IPS-18c (cell line): ENCODE results near the gene UBE2E1.
"Not testable (repeated sequence)": the region's sequence is repeated elsewhere in the genome, so short reads cannot be mapped to it uniquely, and the experiment has no call there.

ENCODE experiments used
- H3K4me3 ChIP-seq: 2 replicates; pipeline ENCODE4 v1.7.0; 2013; ENCODE audit warnings: low read depth, mild to moderate bottlenecking, low read length, moderate library complexity; ENCODE audit not compliant: insufficient read depth
- H3K9me3 ChIP-seq: one replicate; pipeline ENCODE4 v1.6.1; 2013; ENCODE audit warnings: mild to moderate bottlenecking, low read length, moderate library complexity; ENCODE audit not compliant: control insufficient read depth, insufficient read depth

The UBE2E1 gene

DNA sequence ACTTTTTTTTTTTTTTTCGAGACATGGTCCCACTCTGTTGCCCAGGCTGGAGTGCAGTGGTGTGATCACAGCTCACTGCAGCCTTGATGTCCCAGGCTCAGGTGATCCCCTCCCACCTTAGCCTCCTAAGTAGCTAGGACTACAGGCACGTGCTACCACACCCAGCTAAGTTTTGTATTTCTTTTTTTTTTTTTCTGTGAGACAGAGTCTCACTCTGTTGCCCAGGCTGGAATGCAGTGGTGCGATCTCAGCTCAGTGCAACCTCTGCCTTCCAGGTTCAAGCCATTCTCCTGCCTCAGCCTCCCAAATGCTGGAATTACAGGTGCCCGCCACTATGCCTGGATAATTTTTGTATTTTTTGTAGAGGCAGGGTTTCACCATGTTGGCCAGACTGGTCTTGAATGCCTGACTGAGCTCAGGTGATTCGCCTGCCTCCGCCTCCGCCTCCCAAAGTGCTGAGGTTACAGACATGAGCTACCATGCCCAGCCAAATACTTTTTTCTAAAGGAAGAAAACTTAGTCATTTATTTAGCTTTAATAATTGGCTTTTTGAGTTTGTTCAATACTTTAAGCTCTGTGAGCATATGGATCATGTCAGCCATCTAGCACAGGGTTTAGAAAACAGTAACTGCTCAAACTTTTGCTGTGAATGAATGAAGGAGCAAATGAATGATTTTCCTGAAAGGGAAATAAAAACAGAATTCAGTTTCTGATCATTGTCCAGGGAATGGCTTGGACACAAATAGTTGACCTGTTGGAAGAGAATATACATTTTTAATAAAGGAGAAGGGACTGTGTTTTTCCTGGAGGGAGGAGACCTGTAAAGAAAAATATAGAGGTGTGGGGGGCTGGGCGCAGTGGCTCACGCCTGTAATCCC is 26.0 kb downstream of the UBE2E1 start:
- Histone ChIP-seq H3K4me3 (no peak overlapping the region), H3K9me3 (no peaks in the 10 kb centered on the region)

DNA sequence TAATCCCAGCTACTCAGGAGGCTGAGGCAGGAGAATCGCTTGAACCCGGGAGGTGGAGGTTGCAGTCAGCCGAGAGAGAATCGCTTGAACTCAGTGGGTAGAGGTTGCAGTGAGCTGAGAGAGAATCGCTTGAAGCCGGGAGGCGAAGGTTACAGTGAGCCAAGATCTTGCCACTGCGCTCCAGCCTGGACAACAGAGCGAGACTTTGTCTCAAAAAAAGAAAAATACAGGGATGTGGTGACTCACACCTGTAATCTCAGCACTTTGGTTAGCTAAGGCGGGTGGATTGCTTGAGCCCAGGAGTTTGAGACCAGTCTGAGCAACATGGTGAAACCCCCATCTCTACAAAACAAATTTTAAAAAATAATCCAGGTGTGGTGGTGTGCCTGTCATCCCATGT is 26.8 kb downstream of the UBE2E1 start:
- H3K9me3 ChIP-seq, result no peaks in the 10 kb centered on the region
- no peak overlapping the region for H3K4me3 ChIP-seq

DNA sequence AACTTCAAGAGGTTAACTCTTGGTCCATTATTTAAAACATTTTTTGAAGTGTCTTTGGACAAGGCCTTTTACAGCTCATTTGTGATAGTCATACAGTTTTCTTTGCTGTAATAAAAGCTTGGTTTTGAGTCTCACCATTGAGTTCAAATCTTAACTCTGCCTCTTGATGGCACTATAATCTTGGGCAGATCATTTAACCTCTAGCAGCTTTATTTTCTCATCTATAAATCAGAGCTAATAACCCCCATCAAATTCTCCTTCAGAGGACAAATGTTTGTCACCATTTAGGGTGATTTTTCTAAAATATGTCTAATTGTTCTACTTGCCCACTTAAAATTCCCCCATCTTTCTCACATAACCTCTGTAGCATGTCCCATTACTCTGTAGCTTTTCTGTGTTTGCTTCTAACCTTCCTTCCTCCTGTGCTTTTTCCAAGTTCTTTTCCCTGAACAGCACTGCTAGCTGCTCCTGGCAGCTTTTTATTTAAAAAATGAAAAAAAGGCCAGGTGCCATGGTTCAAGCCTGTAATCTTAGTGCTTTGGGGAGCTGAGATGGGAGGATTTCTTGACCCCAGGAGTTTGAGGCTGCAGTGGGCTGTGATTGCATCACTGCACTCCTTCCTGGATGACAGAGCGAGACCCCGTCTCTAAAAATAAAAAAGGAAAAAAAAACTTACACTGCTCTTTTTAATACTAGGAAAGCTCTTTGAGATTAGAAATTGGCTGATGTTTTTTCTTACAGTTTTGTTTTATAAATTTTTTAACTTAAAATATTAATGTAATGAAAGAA is 28.5 kb downstream of the UBE2E1 start:
- no peak overlapping the region for H3K4me3 ChIP-seq
- no peaks in the 10 kb centered on the region for H3K9me3 ChIP-seq

DNA sequence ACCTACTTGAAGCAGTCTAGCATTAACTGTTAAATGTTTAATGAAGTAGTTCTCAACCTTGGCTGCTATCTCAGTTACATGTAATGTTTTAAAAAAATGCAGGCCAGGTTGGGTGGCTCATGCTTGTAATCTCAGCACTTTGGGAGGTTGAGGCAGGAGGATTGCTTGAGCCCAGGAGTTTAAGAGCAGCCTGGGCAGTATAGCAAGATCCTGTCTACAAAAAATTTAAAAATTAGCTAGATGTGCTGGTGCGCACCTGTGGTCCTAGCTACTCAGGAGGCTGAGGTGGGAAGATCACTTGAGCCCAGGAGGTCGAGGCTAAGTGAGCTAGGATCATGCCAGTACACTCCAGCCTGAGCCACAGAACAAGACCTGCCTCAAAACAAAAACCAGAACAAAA is 29.3 kb downstream of the UBE2E1 start:
- no peak overlapping the region for H3K4me3 ChIP-seq
- H3K9me3 ChIP-seq, result no peaks in the 10 kb centered on the region

DNA sequence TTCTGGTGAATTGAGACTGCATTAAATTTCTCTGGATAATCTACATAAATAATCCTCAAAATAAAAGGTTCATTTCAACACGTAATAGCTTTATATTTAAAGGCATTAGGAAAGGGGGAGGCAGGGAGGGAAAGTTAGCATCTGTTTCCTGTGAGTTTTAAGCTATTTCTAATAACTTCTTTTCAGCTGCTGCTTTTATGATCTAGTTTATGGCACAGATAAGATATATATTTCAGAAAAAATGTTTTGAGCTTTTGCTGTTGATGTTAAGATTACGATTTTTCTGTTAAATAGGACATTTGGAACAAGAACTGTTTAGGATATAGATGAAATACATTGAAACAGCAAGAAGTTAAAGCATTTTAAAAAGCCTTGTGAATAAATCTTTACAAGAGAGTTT is 30.0 kb downstream of the UBE2E1 start:
- H3K4me3 ChIP-seq, result no peak overlapping the region

DNA sequence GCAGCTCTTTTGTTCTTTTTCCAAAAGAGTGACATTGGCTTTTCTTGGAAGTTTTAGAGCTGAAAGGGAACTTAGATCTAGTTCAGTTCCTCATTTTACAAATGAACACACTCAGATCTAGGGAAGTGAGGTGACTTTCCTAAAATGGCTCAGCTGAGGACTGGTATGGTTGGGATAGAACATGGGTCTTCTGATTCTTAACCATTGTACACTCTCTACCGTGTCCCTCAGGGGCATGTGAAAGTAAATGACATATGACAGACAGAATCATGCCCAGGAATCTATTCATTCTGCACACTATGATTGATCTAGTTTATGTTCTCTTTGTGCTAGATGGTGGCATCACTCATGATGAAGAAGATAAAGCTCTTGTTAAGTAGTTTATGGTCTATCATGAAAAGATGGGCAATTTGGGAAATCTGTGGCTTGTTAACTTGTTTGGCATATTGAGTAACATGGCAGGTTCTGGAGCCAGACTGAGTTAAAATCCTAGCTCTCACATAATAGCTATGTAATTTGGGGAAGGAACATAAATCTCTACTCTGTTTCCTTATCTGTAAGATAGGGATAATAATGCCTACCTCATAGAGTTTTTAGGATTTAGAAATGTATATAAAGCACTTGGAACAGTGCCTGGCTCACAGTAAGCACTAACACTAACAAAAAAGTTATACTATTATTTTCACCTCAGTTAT is 30.9 kb downstream of the UBE2E1 start:
- no peak overlapping the region for H3K4me3 ChIP-seq

More for the DNA sequence above, 30.0 kb downstream of the UBE2E1 start:
- no peaks in the 10 kb centered on the region for H3K9me3 ChIP-seq

DNA sequence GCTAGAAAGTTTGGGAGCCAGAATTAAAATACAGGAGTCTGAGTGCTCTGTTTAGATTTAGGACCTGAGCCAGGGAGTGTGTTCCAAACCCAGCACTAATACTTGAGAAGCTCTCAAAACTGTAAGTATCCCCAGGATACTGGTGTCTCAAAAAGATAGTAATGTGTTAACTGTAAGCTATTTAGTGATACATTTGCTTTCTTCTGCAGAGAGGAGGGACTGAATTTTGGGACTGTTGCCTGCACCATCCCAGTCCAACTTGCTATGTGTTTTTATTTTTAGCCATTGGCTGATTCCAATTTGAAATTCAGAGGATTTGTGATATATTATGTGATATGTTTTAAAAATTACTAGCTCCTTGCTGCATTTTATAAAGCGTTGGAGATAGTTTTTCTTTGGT is 31.5 kb downstream of the UBE2E1 start:
- no peak overlapping the region for H3K4me3 ChIP-seq
- H3K9me3 ChIP-seq, result no peaks in the 10 kb centered on the region

More for the DNA sequence above, 30.9 kb downstream of the UBE2E1 start:
- H3K9me3 ChIP-seq, result no peaks in the 10 kb centered on the region

DNA sequence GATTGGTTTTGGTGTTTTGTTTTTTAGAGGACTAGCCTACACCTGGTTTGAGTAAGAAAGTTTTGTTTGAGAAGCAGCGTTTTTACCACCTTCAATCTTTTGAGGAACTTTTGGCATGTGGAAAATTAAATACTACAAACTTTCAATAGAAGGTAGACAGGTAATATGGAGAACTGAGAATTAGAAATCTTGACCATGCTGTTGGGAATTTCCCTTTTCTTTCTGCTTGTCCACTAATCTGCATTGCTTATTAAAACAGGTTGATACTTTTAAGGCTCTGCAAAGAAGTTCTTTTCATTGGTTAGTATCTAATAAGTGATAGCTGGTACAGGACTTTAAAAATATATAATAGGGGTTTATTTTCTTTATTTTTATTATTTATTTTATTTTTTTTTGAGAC is 31.9 kb downstream of the UBE2E1 start:
- H3K4me3 ChIP-seq, result no peak overlapping the region
- no peaks in the 10 kb centered on the region for H3K9me3 ChIP-seq

DNA sequence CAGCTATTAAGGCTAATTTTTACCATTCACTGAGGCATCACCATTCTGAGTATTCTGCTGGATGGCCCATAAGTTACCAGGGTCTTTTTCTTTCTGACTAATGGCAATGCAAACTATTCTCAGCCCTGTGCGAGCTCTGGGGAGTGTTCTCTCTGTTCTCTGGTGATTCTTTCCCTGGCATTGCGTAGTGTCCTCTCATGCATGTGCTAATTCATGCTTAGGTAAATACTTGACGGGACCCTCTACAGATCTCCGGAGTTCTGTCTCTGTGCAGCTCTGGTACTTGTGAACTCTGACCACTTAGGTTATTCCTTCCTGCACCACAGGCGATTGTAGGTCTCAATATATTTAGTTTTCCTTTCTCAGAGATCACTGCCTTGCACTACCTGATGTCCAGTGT is 34.8 kb downstream of the UBE2E1 start:
- H3K9me3 ChIP-seq, result no peaks in the 10 kb centered on the region
- H3K4me3 ChIP-seq, result no peak overlapping the region

DNA sequence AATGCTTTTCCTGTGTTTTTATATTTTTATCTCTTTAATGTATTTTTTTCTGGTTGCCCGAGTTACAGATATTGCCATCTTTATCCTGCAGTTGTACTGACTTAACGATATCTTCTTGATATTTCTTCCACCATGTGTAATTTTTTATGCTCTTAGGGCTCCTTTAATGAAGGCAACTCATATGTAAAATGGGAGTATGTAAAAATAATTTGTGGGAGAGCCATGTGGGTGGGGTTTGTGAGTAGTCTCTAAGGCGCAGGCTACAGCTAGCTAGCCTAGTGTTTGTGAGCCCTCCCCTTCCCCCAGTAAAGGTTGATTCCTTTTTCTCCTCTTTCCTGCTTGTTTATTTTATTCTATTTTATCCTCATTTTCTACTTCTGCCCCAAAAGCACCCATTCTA is 38.1 kb downstream of the UBE2E1 start:
- no peaks in the 10 kb centered on the region for H3K9me3 ChIP-seq
- no peak overlapping the region for H3K4me3 ChIP-seq

DNA sequence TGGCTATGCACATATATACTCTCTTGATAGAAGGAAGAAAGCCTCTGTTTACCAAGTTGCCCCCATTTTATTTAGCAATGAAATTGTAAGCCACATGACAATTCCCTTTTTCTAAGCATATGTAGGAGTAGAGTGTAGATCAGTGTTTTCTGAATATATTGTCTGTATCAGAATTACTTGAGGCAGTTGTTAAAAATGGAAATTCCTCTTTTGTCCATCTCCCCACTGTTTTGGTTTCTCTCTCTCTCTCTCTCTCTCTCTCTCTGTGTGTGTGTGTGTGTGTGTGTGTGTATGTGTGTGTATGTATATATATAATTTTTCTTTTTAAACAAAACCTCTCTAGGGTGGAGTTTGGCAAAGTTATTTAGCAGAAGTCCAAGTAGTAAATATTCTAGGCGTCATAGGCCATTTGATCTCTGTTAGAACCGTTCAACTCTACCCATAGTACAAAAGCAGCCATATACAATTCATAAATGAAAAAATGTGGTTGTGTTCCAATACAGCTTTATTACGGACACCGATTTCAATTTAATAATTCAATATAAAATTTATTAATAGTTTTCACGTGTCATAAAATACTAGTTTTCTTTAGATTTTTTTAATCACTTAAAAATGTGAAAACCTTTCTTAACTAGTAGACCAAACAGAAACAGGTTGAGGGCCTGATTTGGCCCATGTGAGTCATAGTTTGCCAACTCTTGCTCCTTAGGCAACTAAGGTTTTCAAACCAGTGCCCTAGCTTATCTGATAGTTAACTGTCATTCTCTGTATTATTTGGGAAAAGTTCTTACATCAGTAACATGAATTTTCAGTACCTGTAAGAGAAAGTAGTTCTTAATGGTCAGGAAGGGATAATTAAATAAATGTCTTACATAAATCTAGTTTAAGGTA is 39.8 kb downstream of the UBE2E1 start:
- Histone ChIP-seq H3K4me3 (no peak overlapping the region), H3K9me3 (no peaks in the 10 kb centered on the region)

DNA sequence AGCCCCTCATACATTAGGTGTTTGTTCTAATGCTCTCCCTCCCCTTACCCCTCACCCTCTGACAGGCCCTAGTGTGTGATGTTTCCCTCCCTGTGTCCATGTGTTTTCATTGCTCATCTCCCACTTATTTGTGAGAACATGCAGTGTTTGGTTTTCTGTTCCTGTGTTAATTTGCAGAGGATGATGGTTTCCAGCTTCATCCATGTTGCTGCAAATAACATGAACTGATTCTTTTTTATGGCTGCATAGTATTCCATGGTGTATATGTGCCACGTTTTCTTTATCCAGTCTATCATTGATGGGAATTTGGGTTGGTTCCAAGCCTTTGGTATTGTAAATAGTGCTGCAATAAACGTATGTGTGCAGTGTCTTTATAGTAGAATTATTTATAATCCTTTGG is 43.7 kb downstream of the UBE2E1 start:
- H3K9me3 ChIP-seq, H3K4me3 ChIP-seq: not testable (repeated sequence)

DNA sequence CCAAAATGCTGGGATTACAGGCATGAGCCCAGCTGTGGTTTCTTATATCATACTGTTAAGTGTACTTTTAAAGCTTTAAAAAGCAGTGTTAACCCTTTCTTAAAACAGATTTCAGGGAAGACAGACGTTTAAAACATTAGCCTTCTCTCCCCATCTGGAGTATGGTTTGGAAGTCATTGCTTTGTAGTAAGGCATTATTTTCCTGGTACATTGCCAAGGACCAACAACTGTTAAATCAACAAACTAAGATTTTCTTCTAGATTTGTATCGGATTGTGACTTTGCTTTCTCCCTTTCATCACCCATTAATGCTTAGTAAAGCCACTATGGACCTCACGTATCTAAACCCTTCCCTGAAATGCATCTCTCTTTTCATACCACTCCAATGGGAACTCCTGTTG is 50.5 kb downstream of the UBE2E1 start:
- H3K9me3 ChIP-seq, result peaks cover 2% of the 10 kb centered on the region
- no peak overlapping the region for H3K4me3 ChIP-seq

DNA sequence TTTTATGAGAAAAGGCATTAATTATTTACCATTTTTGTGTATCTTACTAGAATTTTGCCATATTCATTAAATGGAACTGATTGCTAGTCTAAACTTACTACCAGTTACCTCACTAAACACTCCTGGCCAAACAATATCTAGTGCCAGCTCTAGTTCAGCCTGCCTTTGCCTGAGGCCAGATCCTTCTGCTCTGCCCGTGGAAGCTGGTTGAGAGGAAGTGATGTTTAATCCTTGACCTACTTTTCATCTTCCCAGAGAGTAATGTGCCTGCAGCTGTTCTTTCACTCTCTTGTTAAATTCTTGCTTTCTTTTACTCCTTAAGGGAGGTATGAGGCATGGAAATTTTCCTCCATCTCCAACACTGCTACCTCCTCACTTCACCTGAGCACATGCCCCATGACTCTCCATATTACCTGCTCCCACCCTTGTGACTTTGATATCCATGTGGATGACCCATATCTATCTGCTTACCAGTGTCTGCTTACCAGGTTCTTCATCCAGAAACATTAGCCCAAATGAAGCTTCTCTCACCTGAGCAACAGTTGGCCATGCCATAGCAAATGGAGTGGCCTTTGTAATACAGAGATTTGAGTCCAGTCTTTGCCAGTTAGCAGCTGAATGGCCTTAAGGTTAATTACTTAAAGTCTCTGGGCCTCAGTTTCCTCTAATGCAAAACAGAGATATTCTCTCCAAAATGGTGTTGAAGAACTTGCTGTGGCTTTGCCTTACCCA is 53.4 kb downstream of the UBE2E1 start:
- Histone ChIP-seq H3K4me3 (no peak overlapping the region), H3K9me3 (no peaks in the 10 kb centered on the region)

DNA sequence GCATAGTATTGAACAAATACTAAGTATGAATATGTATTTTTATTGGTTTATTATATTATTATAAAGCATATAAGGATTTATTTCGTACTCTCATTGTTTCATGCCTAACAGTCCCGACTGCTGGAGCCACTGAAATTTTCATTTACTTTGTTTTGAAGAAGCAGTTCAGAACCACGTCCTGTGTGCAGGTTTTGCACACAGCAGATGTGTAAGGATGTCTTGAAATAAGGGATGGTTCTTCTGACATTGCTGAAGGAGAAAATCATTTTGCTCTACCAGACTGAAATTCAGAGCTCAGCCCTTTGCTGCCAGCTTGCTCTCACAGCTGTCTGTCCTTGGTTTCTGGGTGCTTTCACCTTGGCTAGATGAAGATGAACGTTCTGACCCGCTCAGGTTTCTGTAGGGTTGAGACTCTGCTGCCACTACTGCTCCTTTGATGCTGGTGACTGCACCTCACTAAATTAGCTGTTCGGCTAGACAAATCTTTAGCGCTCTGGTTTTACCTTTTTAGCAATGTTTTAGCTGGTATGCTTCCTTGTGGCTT is 54.2 kb downstream of the UBE2E1 start:
- H3K9me3 ChIP-seq, result no peaks in the 10 kb centered on the region
- no peak overlapping the region for H3K4me3 ChIP-seq

DNA sequence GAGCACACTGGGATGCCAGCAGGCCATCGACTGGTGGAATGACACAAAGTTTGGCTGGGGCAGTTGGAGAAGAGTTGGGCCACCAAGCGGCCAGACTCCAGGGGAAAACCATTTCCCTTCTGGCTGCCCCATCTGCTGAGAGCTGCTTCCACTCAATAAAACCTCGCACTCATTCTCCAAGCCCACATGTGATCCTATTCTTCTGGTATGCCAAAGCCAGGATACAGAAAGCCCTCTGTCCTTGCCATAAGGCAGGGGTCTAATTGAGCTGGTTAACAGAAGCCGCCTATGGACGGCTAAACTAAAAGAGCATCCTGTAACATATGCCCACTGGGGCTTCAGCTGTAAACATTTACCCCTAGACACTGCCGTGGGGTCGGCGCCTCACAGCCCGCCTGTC is 55.9 kb downstream of the UBE2E1 start:
- Histone ChIP-seq H3K9me3 (no peaks in the 10 kb centered on the region), H3K4me3 (no peak overlapping the region)
